ENCODE measurements around the gene PAK5. TPM values are rescaled to one million over a fixed set of nuclear protein-coding genes. Genes with fewer than 3 reads are reported as not detected.

Gene PAK5
- total RNA-seq, 2 donors from 2014 or later = 0.22 to 0.42 TPM

DNA sequence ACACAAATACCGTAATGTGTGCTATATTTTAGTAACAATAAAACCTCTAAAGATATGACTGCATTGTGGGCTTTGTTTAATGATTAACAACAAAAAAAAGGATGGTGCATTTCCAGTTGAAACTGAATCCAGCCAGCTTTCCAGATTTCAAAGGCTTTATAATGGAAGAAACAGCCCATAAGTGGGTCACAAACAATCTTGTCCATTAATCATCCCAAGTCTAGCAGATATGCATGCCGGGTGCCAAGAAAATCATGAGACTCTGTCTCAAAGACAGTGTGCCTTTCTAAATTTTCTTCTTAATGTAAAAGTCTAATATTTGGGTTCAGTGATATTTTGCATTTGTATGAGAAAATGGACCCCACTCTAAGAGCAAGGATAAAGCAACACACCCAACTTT is 345.1 kb downstream of the PAK5 start:
- H3K4me1 ChIP-seq (ENCODE audit: control insufficient read depth, insufficient read depth, low read length) = no peaks in the 10 kb centered on the region
- no peaks in the 10 kb centered on the region for H3K36me3 Mint-ChIP-seq (ENCODE audit: low read depth)
- H3K9me3 Mint-ChIP-seq = no peaks in the 10 kb centered on the region
- no peaks in the 10 kb centered on the region for H3K27me3 Mint-ChIP-seq (ENCODE audit: insufficient read depth)
- H3K27me3 ChIP-seq (ENCODE audit: control insufficient read depth, insufficient read depth, low read length, poor library complexity, severe bottlenecking) = no peaks in the 10 kb centered on the region
- no peak overlapping the region for H3K9ac ChIP-seq (ENCODE audit: extremely low read depth, low read length, poor library complexity, severe bottlenecking)
- no peaks in the 10 kb centered on the region for H3K4me1 Mint-ChIP-seq
- H3K36me3 ChIP-seq (ENCODE audit: control insufficient read depth, insufficient read depth, low read length) = no peaks in the 10 kb centered on the region
- WGBS, 2 experiments (ENCODE audit: insufficient coverage in 1 of 2, insufficient read length in 1 of 2) = 95 to 100% methylated on average over 1 of the region's 2 CpGs
- DNase-seq = no peak
- no peak overlapping the region for H3K27ac ChIP-seq (ENCODE audit: low read depth, low read length)
- TF ChIP-seq, protein P1, sequence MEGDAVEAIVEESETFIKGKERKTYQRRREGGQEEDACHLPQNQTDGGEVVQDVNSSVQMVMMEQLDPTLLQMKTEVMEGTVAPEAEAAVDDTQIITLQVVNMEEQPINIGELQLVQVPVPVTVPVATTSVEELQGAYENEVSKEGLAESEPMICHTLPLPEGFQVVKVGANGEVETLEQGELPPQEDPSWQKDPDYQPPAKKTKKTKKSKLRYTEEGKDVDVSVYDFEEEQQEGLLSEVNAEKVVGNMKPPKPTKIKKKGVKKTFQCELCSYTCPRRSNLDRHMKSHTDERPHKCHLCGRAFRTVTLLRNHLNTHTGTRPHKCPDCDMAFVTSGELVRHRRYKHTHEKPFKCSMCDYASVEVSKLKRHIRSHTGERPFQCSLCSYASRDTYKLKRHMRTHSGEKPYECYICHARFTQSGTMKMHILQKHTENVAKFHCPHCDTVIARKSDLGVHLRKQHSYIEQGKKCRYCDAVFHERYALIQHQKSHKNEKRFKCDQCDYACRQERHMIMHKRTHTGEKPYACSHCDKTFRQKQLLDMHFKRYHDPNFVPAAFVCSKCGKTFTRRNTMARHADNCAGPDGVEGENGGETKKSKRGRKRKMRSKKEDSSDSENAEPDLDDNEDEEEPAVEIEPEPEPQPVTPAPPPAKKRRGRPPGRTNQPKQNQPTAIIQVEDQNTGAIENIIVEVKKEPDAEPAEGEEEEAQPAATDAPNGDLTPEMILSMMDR (conservative IDR thresholded peaks at IDR 0.05) = no peak
- no peak overlapping the region for H3K4me3 Mint-ChIP-seq
- no peak overlapping the region for H3K4me3 ChIP-seq (ENCODE audit: low read length)
- H3K27ac Mint-ChIP-seq = no peak overlapping the region
- H3K9me3 ChIP-seq (ENCODE audit: control insufficient read depth, low read length) = no peaks in the 10 kb centered on the region

DNA sequence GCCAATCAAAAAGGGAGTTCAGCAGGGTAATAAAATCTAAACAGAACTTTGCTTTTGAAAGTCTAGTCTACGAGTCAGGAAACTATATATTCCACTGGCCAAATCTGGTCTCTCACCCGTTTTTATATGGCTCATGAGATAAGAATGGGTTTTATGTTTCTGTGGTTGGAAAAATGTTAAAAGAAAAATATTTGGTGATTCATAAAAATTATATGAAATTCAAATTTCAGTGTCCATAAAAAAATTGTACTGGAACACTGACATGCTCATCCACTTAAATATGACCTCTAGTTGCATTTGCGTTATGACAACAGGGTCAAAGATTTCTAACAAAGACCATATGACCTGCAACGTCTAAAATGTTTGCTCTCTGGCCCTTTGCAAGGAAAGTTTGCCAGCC is 346.8 kb downstream of the PAK5 start:
- Histone ChIP-seq H3K4me3 (ENCODE audit: low read length) (no peak overlapping the region), H3K9ac (ENCODE audit: extremely low read depth, low read length, poor library complexity, severe bottlenecking) (no peak overlapping the region), H3K9me3 (ENCODE audit: control insufficient read depth, low read length) (no peaks in the 10 kb centered on the region), H3K27ac (ENCODE audit: low read depth, low read length) (no peak overlapping the region), H3K4me1 (ENCODE audit: control insufficient read depth, insufficient read depth, low read length) (no peaks in the 10 kb centered on the region), H3K27me3 (ENCODE audit: control insufficient read depth, insufficient read depth, low read length, poor library complexity, severe bottlenecking) (no peaks in the 10 kb centered on the region), H3K36me3 (ENCODE audit: control insufficient read depth, insufficient read depth, low read length) (no peaks in the 10 kb centered on the region)
- Mint-ChIP-seq H3K36me3 (ENCODE audit: low read depth) (no peaks in the 10 kb centered on the region), H3K27ac (no peak overlapping the region), H3K27me3 (ENCODE audit: insufficient read depth) (no peaks in the 10 kb centered on the region), H3K9me3 (no peaks in the 10 kb centered on the region), H3K4me3 (no peak overlapping the region), H3K4me1 (no peaks in the 10 kb centered on the region)
- 94 to 100% methylated on average over 2 to 4 of the region's 4 CpGs for WGBS, 2 experiments (ENCODE audit: insufficient coverage in 1 of 2, insufficient read length in 1 of 2)
- TF ChIP-seq, protein P1 (conservative IDR thresholded peaks at IDR 0.05) = no peak
- DNase-seq = no peak

DNA sequence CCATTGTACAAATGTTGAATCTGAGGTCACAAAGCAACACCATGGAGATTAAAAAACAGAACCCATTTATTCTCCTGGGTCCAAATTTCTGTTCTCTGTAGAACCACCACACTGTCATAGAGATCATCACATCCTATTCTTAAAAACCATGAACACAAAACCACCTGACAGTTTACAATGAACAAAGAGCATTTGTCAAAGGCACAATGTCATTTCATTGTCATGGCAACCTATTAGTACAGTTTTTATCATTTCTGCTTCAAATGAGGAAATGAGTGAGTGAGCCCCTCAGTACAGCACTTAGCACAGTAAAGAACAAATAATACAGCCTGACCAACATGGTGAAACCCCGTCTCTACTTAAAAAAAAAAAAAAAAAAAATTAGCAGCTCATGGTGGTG is 347.6 kb downstream of the PAK5 start:
- Histone ChIP-seq H3K27me3 (ENCODE audit: control insufficient read depth, insufficient read depth, low read length, poor library complexity, severe bottlenecking) (no peaks in the 10 kb centered on the region), H3K4me3 (ENCODE audit: low read length) (no peak overlapping the region), H3K9me3 (ENCODE audit: control insufficient read depth, low read length) (no peaks in the 10 kb centered on the region), H3K27ac (ENCODE audit: low read depth, low read length) (no peak overlapping the region), H3K36me3 (ENCODE audit: control insufficient read depth, insufficient read depth, low read length) (no peaks in the 10 kb centered on the region), H3K9ac (ENCODE audit: extremely low read depth, low read length, poor library complexity, severe bottlenecking) (no peak overlapping the region), H3K4me1 (ENCODE audit: control insufficient read depth, insufficient read depth, low read length) (no peaks in the 10 kb centered on the region)
- no peaks in the 10 kb centered on the region for H3K36me3 Mint-ChIP-seq (ENCODE audit: low read depth)
- H3K9me3 Mint-ChIP-seq = no peaks in the 10 kb centered on the region
- H3K27ac Mint-ChIP-seq = no peak overlapping the region
- H3K4me1 Mint-ChIP-seq = no peaks in the 10 kb centered on the region
- WGBS, 2 experiments (ENCODE audit: insufficient coverage in 1 of 2, insufficient read length in 1 of 2) = 67 to 92% methylated on average over 1 of the region's 1 CpG
- H3K27me3 Mint-ChIP-seq (ENCODE audit: insufficient read depth) = no peaks in the 10 kb centered on the region
- no peak for DNase-seq
- no peak overlapping the region for H3K4me3 Mint-ChIP-seq
- TF ChIP-seq, protein P1 (conservative IDR thresholded peaks at IDR 0.05) = no peak
